Ectodermal cell (in vitro differentiated cells): Measurements from ENCODE around the gene DYRK4.

Experiments used
- H3K27ac ChIP-seq: 2 replicates; pipeline ENCODE4 v1.7.0; 2013; ENCODE audit warnings: mild to moderate bottlenecking, low read depth, low read length; ENCODE audit not compliant: insufficient read depth, poor library complexity, severe bottlenecking
- H3K27me3 ChIP-seq: 2 replicates; pipeline ENCODE4 v1.7.0; 2013; ENCODE audit warnings: mild to moderate bottlenecking, low read length; ENCODE audit not compliant: insufficient read depth, control insufficient read depth, poor library complexity, severe bottlenecking
- H3K36me3 ChIP-seq: one replicate; pipeline ENCODE4 v1.7.0; 2013; ENCODE audit warnings: low read length; ENCODE audit not compliant: control insufficient read depth, insufficient read depth
- H3K4me1 ChIP-seq: one replicate; pipeline ENCODE4 v1.7.0; 2013; ENCODE audit warnings: low read length; ENCODE audit not compliant: control insufficient read depth, insufficient read depth
- H3K4me3 ChIP-seq: 2 replicates; pipeline ENCODE4 v1.7.0; 2013; ENCODE audit warnings: low read depth, low read length, control low read depth; ENCODE audit not compliant: insufficient read depth
- H3K9me3 ChIP-seq: 2 replicates; pipeline ENCODE4 v1.7.0; 2013; ENCODE audit warnings: mild to moderate bottlenecking, low read length, moderate library complexity; ENCODE audit not compliant: control insufficient read depth
- WGBS, 2 experiments: methylation state at CpG; one replicate each; pipeline ENCODE4 v1.1.7; 2013; ENCODE audit warnings: missing lambda C conversion rate in 2 of 2; 5-methylcytosine and 5-hydroxymethylcytosine counted together

DYRK4 gene

GRCh38 chr12:4610481-4610880 lies 48.5 kb downstream of the DYRK4 start:
- H3K36me3 ChIP-seq: no peaks in the 10 kb centered on the region
- H3K27me3 ChIP-seq: no peaks in the 10 kb centered on the region
- no peaks in the 10 kb centered on the region for H3K9me3 ChIP-seq
- WGBS, 2 experiments: 94% methylated on average over 3 of the region's 4 CpGs
- no peak overlapping the region for H3K27ac ChIP-seq
- no peaks in the 10 kb centered on the region for H3K4me1 ChIP-seq
- H3K4me3 ChIP-seq: no peak overlapping the region

GRCh38 chr12:4615667-4616066 lies 53.7 kb downstream of the DYRK4 start:
- Histone ChIP-seq H3K4me3 (no peak overlapping the region), H3K36me3 (no peaks in the 10 kb centered on the region), H3K9me3 (no peaks in the 10 kb centered on the region), H3K4me1 (no peaks in the 10 kb centered on the region), H3K27me3 (no peaks in the 10 kb centered on the region), H3K27ac (no peak overlapping the region)
- WGBS, 2 experiments: 93 to 95% methylated on average over 9 of the region's 9 CpGs

GRCh38 chr12:4621511-4621910 lies 59.5 kb downstream of the DYRK4 start:
- H3K36me3 ChIP-seq: no peaks in the 10 kb centered on the region
- 97 to 100% methylated on average over 2 to 3 of the region's 3 CpGs for WGBS, 2 experiments
- H3K27me3 ChIP-seq: no peaks in the 10 kb centered on the region
- H3K4me3 ChIP-seq: no peak overlapping the region
- H3K9me3 ChIP-seq: no peaks in the 10 kb centered on the region
- H3K27ac ChIP-seq: no peak overlapping the region
- no peaks in the 10 kb centered on the region for H3K4me1 ChIP-seq

- no peak overlapping the region for H3K4me3 ChIP-seq
- H3K4me1 ChIP-seq: no peaks in the 10 kb centered on the region
- H3K9me3 ChIP-seq: no peaks in the 10 kb centered on the region
- 92 to 95% methylated on average over 5 of the region's 5 CpGs for WGBS, 2 experiments
- no peaks in the 10 kb centered on the region for H3K36me3 ChIP-seq
- H3K27me3 ChIP-seq: no peaks in the 10 kb centered on the region
- H3K27ac ChIP-seq: no peak overlapping the region
Observed at GRCh38 chr12:4626543-4626942, 64.5 kb downstream of the DYRK4 start.

- 94 to 95% methylated on average over 10 of the region's 10 CpGs for WGBS, 2 experiments
- Histone ChIP-seq H3K27me3 (no peaks in the 10 kb centered on the region), H3K4me1 (no peaks in the 10 kb centered on the region), H3K36me3 (no peaks in the 10 kb centered on the region), H3K4me3 (no peak overlapping the region), H3K27ac (no peak overlapping the region), H3K9me3 (no peaks in the 10 kb centered on the region)
Observed at GRCh38 chr12:4628406-4628805, 66.4 kb downstream of the DYRK4 start.

GRCh38 chr12:4630262-4630661 lies 68.3 kb downstream of the DYRK4 start:
- 21 to 28% methylated on average over 5 of the region's 5 CpGs for WGBS, 2 experiments
- Histone ChIP-seq H3K4me1 (no peaks in the 10 kb centered on the region), H3K9me3 (no peaks in the 10 kb centered on the region), H3K36me3 (no peaks in the 10 kb centered on the region), H3K4me3 (no peak overlapping the region), H3K27me3 (no peaks in the 10 kb centered on the region), H3K27ac (no peak overlapping the region)

GRCh38 chr12:4643747-4644146 lies 81.7 kb downstream of the DYRK4 start:
- H3K4me1 ChIP-seq: peaks cover 6% of the 10 kb centered on the region
- no peak overlapping the region for H3K4me3 ChIP-seq
- H3K27ac ChIP-seq: no peak overlapping the region
- no peaks in the 10 kb centered on the region for H3K9me3 ChIP-seq
- no peaks in the 10 kb centered on the region for H3K36me3 ChIP-seq
- H3K27me3 ChIP-seq: no peaks in the 10 kb centered on the region
- 85 to 89% methylated on average over 6 of the region's 6 CpGs for WGBS, 2 experiments

- H3K27me3 ChIP-seq: no peaks in the 10 kb centered on the region
- H3K4me1 ChIP-seq: peaks cover 8% of the 10 kb centered on the region
- H3K27ac ChIP-seq: no peak overlapping the region
- H3K4me3 ChIP-seq: no peak overlapping the region
- 77 to 92% methylated on average over 1 of the region's 1 CpG for WGBS, 2 experiments
- H3K36me3 ChIP-seq: no peaks in the 10 kb centered on the region
- no peaks in the 10 kb centered on the region for H3K9me3 ChIP-seq
Observed at GRCh38 chr12:4645023-4645422, 83.0 kb downstream of the DYRK4 start.

- H3K9me3 ChIP-seq: no peaks in the 10 kb centered on the region
- WGBS, 2 experiments: 74 to 75% methylated on average over 3 to 4 of the region's 4 CpGs
- H3K27me3 ChIP-seq: no peaks in the 10 kb centered on the region
- H3K4me3 ChIP-seq: peak overlapping the region; percentile 68
- peaks cover 10% of the 10 kb centered on the region for H3K4me1 ChIP-seq
- no peaks in the 10 kb centered on the region for H3K36me3 ChIP-seq
- no peak overlapping the region for H3K27ac ChIP-seq
Observed at GRCh38 chr12:4648104-4648500, 86.1 kb downstream of the DYRK4 start.

GRCh38 chr12:4648501-4649357 lies 86.7 kb downstream of the DYRK4 start, which contains the start of the genes AKAP3 and NDUFA9:
Gene AKAP3, minus strand, starts transcription at chr12:4649051. Its CDS starts 10,855 bp downstream, at chr12:4638196.
Gene NDUFA9, plus strand, starts transcription at chr12:4649114. Its CDS starts 13 bp downstream, at chr12:4649127.
- Histone ChIP-seq H3K9me3 (no peaks in the 10 kb centered on the region), H3K27me3 (no peaks in the 10 kb centered on the region), H3K36me3 (no peaks in the 10 kb centered on the region), H3K4me3 (peak within 1 kb of the TSS; percentile 68), H3K27ac (peak within 1 kb of the TSS; percentile 45), H3K4me1 (peaks cover 10% of the 10 kb centered on the region)
- 1% methylated on average over 39 of the region's 39 CpGs for WGBS, 2 experiments
